Epithelial cell of esophagus (primary cell): ENCODE data around the gene MIER1.

Experiments
- DNase-seq: peaks from one replicate; pipeline ENCODE4 v3.0.0; 2010; ENCODE audit warnings: low read depth
- H3K4me3 ChIP-seq: 2 replicates; pipeline ENCODE4 v1.5.1; 2011; ENCODE audit warnings: mild to moderate bottlenecking, low read length, control low read depth
- TF ChIP-seq, protein P1 (sequence below): IDR thresholded peaks from 2 replicates; pipeline ENCODE4 v1.5.1; 2011; ENCODE audit warnings: low read depth, mild to moderate bottlenecking, low read length, control low read depth, inconsistent platforms; ENCODE audit not compliant: insufficient read depth; ENCODE audit errors: missing control alignments

MIER1 gene

GRCh38 chr1:66933887-66934700 is 9.3 kb downstream of the MIER1 start:
- DNase-seq, result peak; percentile 45
- TF ChIP-seq, protein P1, sequence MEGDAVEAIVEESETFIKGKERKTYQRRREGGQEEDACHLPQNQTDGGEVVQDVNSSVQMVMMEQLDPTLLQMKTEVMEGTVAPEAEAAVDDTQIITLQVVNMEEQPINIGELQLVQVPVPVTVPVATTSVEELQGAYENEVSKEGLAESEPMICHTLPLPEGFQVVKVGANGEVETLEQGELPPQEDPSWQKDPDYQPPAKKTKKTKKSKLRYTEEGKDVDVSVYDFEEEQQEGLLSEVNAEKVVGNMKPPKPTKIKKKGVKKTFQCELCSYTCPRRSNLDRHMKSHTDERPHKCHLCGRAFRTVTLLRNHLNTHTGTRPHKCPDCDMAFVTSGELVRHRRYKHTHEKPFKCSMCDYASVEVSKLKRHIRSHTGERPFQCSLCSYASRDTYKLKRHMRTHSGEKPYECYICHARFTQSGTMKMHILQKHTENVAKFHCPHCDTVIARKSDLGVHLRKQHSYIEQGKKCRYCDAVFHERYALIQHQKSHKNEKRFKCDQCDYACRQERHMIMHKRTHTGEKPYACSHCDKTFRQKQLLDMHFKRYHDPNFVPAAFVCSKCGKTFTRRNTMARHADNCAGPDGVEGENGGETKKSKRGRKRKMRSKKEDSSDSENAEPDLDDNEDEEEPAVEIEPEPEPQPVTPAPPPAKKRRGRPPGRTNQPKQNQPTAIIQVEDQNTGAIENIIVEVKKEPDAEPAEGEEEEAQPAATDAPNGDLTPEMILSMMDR, result no peak
- H3K4me3 ChIP-seq, result peak overlapping the region; percentile 32

GRCh38 chr1:66937529-66938234 is 12.9 kb downstream of the MIER1 start:
- no peak overlapping the region for H3K4me3 ChIP-seq
- TF ChIP-seq, protein P1, result no peak
- no peak for DNase-seq

- DNase-seq, result no peak
- no peak overlapping the region for H3K4me3 ChIP-seq
- TF ChIP-seq, protein P1, result no peak
Measured at GRCh38 chr1:66938613-66939012, 13.8 kb downstream of the MIER1 start.

GRCh38 chr1:66940981-66941380 is 16.2 kb downstream of the MIER1 start:
- TF ChIP-seq, protein P1, result no peak
- no peak for DNase-seq
- no peak overlapping the region for H3K4me3 ChIP-seq

DNA sequence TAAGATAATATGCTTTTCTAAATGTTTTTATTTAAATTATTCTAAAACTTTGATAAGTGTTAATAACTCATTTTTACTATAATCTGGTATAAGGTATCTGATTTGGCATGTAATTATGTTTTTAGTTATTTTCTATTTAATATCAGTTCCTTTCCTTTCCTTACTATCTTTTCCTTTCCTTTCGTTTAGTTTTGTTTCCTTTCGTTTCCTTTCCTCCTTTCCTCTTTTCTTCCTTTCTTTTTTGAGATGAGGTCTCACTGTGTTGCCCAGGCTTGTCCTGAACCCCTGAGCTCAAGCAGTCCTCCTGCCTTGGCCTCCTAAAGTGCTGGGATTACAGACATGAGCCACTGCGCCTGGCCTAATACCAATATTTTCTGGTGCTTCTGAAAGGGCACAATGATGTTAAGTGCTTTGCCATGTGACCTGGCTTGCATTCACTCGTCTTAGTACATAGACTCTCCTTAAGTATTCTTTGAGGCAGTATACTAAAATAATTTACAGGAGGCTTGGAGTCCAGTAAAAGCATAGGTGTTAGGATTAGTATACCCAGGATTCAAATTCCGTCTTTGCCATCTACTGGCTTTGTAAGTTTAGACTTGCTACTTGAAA is 18.7 kb downstream of the MIER1 start:
- no peak for DNase-seq
- TF ChIP-seq, protein P1, result no peak
- no peak overlapping the region for H3K4me3 ChIP-seq

DNA sequence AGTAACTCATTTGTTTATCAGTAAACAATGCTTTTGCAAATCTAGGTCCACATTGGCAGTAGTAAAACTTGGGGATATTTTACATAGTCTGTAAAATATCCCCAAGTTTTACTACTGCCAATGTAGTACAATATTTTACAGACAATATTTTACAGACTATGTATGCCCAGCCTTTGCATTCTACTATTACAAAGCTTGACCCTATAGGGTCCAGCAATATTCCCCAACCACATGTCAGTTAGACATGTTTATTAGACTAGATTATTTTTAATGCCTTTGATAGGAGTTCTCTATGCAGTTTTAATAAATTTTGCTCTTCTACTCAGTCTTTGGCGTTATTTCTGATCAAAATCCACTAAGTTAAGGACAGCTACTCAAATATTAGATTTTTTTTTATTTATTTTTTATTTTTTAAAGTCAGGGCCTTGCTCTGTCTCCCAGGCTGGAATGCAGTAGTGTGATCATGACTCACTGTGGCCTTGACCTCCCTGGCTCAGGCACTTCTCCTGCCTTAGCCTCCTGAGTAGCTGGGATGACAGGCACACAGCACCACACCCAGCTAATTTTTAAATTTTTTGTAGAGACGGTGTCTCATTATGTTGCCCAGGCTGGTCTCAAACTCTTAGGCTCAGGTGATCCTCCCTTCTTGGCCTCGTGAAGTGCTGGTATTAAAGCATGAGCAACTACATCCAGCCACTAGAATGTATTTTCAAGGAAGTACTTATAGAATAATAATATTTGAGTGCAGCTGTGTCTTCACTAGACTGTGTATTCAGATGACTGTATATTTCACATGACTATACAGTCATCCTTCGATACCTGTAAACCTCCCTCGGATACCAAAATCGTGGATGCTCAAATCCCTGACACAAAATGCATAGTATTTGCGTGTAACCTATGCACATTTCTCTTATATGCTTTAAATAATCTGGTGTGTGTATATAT is 19.8 kb downstream of the MIER1 start:
- H3K4me3 ChIP-seq, result no peak overlapping the region
- TF ChIP-seq, protein P1, result no peak
- peak; percentile 85 for DNase-seq
